Measurements from ENCODE around the gene TMEFF2.
"Not testable (repeated sequence)": the region's sequence is repeated elsewhere in the genome, so short reads cannot be mapped to it uniquely, and the experiment has no call there.

TMEFF2 gene

GRCh38 chr2:192183296-192183695 is 11.4 kb downstream of the TMEFF2 start:
- no peak for DNase-seq

DNA sequence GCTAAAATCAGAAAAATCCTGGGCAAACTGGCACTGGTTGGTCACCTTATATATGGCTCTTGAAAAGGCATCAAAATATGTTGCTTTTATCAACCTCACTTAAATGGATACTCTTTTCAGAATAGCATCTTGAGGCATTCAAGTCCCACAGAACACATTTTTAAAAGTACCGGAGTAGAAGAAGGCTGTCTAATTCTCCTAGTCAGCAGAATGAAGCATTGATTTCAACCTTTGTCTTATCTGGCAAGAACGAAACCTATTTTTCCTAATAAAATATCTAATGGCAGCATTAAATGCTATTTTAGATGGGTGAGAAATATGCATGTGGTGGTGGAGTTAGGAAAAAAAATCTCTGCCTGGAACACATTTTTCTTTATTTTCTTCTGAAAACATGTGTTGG is 27.8 kb downstream of the TMEFF2 start:
- no peak for DNase-seq

DNA sequence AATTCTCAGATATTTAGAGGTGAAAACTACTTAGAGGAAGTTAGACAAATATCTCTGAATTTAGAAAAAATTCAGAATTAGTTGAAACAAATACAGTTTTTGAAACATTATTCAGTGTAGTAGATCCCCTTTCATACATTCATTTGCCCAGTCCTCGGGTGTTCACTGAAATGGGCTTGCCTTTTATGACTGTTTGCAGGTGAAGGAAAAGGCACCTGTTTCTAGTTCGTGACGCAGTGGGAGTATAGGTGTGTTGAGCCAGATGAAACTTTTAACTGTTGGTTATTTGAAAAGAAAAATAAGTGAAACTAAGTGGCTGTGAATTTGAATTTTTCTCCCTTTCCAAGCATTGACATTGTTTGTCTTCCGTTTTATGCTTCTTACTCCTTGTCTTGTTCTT is 28.9 kb downstream of the TMEFF2 start:
- no peak for DNase-seq

GRCh38 chr2:192162392-192163042 is 32.2 kb downstream of the TMEFF2 start:
- peak; percentile 90 for DNase-seq

DNA sequence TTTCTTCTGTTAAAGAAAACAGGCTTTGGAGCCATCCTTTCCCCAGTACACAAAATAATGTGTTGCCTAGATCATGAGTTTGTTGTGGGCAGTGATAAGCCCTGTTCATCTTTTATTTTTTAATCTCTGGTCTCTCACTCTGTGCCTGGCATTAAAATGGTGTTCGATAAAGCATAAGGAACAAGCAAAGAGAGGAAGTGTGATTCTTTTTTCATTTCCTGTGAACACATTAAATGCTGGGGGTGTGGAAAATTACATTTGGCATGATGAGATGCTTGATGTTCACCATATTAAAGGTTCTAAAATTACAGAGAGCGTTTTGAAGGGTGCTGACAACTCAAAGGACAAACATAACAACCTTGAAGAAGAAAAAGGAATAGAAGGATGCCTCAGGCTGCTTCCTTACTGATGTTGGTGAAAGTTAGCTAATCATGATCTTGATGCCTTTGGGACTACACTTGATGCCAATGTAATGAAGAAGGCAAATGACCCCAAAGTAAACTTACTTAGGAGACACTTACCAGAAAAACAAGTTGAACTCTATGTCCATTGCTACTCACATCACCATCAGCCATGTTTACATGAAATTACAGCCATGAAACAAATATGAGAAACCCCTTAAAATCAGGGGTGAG is 33.0 kb downstream of the TMEFF2 start:
- DNase-seq = peak; percentile 3

- no peak for DNase-seq
These were observed 35.0 kb downstream of the TMEFF2 start for GRCh38 chr2:192159736-192160135.

- DNase-seq = no peak
These were observed 35.5 kb downstream of the TMEFF2 start for GRCh38 chr2:192159208-192159607.

DNA sequence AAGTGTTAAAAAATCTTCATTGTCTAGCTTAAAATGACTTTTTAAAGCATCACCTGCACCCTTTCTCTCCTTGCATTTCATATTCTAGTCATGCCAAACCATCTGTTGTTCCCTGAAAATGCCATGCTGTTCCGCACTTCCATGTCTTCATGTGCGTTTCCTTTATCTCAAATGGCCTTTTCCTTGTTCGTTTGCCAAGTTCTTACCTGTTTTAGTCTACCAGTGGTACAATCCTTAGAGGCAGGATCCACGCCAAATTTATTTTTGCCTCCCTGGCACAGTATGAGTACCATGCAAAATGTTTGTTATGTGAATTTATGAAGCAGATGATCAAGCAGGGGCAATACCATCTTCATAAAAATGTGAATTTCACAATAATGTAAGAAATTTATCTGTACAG is 37.0 kb downstream of the TMEFF2 start:
- no peak for DNase-seq

- DNase-seq = peak; percentile 16
These were observed 39.1 kb downstream of the TMEFF2 start for GRCh38 chr2:192155511-192156118.

DNA sequence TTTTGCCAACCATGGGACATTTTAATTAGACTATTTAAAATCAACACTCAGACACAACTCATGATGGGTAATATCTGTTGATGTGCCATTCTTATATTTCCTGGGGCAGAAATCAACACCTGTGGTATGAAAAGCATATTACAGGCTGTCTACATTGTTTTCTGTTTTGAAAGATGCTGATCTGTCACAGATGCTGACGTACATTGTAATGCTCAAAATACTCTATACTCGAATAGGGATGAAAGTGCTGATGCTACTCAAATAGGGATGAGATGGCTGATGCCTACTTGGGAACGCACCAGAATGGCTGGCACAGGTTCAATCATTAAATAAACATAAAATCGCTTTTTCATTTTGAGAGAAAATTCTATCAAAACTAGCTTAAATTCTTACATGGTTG is 41.2 kb downstream of the TMEFF2 start:
- no peak for DNase-seq

DNA sequence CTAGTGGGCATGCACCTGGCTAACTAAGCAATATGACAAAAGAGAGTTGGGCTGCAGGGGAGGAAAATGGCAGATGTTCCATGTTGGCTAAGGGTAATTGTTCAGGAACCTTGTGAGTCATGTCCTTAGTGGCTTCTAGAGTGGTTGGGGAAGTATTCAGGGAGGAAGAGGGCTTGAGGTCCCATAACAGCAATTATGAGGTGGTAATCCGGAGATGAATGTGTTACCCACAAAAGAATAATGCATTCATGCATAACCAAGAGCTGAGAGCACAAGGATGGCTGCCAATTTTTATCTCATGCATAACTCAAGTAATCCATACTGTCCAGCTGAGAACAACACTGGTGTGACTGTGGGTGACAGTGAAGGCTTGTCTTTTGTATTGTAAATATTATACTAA is 42.9 kb downstream of the TMEFF2 start:
- no peak for DNase-seq

- DNase-seq = no peak
These were observed 44.6 kb downstream of the TMEFF2 start for GRCh38 chr2:192150166-192150565.

DNA sequence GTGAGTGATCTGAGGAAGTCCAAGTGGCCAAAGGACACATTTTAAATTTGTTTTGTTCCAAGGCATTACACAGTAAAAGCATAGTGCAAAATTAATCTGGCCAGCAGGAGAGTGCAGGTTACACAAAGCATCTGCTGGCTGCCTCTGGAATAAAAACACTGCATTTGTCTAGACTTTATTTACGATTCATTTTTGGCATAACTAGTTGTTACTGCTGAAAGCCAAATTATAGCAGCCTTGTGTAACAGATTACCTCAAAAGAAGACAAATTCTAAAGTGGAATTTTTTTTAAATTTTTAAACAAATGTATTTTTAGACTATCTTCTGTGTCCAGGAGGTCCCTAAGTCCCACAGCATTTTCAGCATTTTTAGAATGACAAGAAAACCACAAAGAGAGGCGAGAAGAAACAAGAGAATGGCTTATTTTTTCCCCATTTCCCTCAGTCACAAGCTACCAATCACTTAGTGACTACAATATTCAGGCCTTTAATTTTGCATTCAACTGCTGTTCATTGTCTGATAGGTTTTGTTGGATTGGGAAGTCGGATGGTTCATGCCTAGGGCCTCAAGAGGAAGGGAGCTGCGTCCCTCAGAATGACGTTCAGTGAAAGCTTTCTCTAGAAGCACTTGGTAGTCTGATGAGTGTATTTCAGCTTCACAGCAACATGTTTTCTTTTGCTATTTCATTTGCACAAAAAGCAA is 46.0 kb downstream of the TMEFF2 start:
- peak; percentile 22 for DNase-seq

GRCh38 chr2:192148241-192148619 is 46.5 kb downstream of the TMEFF2 start:
- no peak for DNase-seq

GRCh38 chr2:192146069-192147015 is 48.4 kb downstream of the TMEFF2 start:
- no peak for DNase-seq

- DNase-seq = no peak
These were observed 49.2 kb downstream of the TMEFF2 start for GRCh38 chr2:192145496-192145895.

- no peak for DNase-seq
These were observed 54.4 kb downstream of the TMEFF2 start for GRCh38 chr2:192140236-192140839.

DNA sequence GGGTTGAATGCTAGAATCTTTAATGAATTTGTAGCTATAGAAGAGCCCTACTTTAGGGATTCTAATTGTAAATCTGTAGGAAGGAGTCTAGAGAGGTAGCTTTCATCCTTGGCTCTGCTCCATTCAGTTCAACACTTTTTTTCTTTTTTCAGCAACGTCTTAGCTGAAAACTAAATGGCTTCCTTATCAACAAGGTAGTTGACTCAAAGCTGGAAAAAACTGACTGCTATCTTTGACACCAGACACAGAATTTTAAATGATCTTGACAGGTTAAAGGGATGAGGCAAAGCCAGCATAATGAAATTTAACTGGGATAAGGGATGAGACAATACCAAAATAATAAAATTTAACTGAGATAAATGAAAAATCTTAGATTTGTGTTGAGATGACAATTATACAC is 54.9 kb downstream of the TMEFF2 start:
- no peak for DNase-seq

GRCh38 chr2:192137451-192137850 is 57.3 kb downstream of the TMEFF2 start:
- DNase-seq = no peak

DNA sequence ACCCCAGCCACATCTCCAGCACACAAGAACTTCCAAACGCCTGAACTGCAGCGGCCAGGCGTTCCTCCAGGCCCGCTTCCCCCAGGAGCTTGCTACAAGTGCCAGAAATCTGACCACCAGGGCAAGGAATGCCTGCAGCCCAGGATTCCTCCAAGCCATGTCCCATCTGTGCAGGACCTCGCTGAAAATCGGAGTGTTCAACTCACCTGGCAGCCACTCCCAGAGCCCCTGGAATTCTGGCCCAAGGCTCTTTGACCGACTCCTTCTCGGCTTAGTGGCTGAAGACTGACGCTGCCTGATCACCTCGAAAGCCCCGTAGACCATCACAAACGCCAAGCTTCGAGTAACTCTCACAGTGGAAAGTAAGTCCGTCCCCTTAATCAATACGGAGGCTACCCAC is 62.1 kb downstream of the TMEFF2 start:
- DNase-seq = not testable (repeated sequence)

DNA sequence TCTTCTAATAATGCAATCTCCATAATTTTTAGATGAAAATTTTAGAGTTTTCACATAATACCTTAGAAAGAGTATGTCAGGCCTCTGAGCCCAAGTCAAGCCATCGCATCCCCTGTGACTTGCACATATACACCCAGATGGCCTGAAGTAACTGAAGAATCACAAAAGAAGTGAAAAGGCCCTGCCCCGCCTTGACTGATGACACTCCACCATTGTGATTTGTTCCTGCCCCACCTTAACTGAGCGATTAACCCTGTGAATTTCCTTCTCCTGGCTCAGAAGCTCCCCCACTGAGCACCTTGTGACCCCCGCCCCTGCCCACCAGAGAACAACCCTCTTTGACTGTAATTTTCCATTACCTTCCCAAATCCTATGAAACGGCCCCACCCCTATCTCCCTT is 64.4 kb downstream of the TMEFF2 start:
- not testable (repeated sequence) for DNase-seq

GRCh38 chr2:192128655-192129054 is 66.1 kb downstream of the TMEFF2 start:
- no peak for DNase-seq
